ENCODE data around the gene FBXO31. TPM values are rescaled to one million over a fixed set of nuclear protein-coding genes. Genes with fewer than 3 reads are reported as not detected.

The FBXO31 gene
- total and polyA plus RNA-seq, 2 of the 13 experiments (the other 11 are each of a cell fraction or from before 2014, with no cell fraction given), result 92.4 to 101 TPM

GRCh38 chr16:87382023-87382785 is 1.4 kb downstream of the FBXO31 start (continued):
- 0 out of 2 replicates have a peak, but pooled peaks have one; percentile 25 for TF ChIP-seq ZNF589 (CRISPR knock-in tag; conservative IDR thresholded peaks at IDR 0.05)
- peak; percentile 90 for TF ChIP-seq TEAD3 (CRISPR knock-in tag; optimal IDR thresholded peaks at IDR 0.05; ENCODE audit: borderline replicate concordance)
- 0 out of 2 replicates have a peak, but pooled peaks have one; percentile 79 for TF ChIP-seq SNAPC5 (CRISPR knock-in tag; IDR thresholded peaks at IDR 0.05; ENCODE audit: borderline replicate concordance)
- TF ChIP-seq TEAD2 (CRISPR knock-in tag; IDR thresholded peaks at IDR 0.05), result no peak
- TF ChIP-seq ZNF264 (CRISPR knock-in tag; IDR thresholded peaks at IDR 0.05), result peak; percentile 85
- peak; percentile 5; the same call in 1 of the 2 replicates for TF ChIP-seq ZKSCAN1 (IDR thresholded peaks at IDR 0.05; ENCODE audit: low read length)
- no peak for TF ChIP-seq ZNF136 (CRISPR knock-in tag; IDR thresholded peaks at IDR 0.05; ENCODE audit: low read depth)
- peak; percentile 44; the same call in 1 of the 2 replicates for TF ChIP-seq GATAD1 (CRISPR knock-in tag; IDR thresholded peaks at IDR 0.05)
- no peak; the same call in 1 of the 2 replicates for TF ChIP-seq ZIK1 (CRISPR knock-in tag; IDR thresholded peaks at IDR 0.05; ENCODE audit: borderline replicate concordance, low read depth)
- no peak for TF ChIP-seq ZNF737 (CRISPR knock-in tag; IDR thresholded peaks at IDR 0.05; ENCODE audit: borderline replicate concordance)
- TF ChIP-seq ZNF446 (CRISPR knock-in tag; IDR thresholded peaks at IDR 0.05), result no peak
- peak; percentile 83 for TF ChIP-seq SNAPC4 (CRISPR knock-in tag; IDR thresholded peaks at IDR 0.05)
- TF ChIP-seq SMAD9 (CRISPR knock-in tag; IDR thresholded peaks at IDR 0.05), result no peak
- TF ChIP-seq ZNF513 (CRISPR knock-in tag; conservative IDR thresholded peaks at IDR 0.05), result no peak
- peak; percentile 96 for TF ChIP-seq MED1 (CRISPR knock-in tag; IDR thresholded peaks at IDR 0.05)
- TF ChIP-seq PTBP1 (IDR thresholded peaks at IDR 0.05; ENCODE audit: low read depth, low read length, poor library complexity, severe bottlenecking), result no peak
- TF ChIP-seq ZBTB3 (CRISPR knock-in tag; IDR thresholded peaks at IDR 0.05; ENCODE audit: borderline replicate concordance, low read depth), result peak; percentile 90; the same call in 1 of the 2 replicates
- peak; percentile 14 for TF ChIP-seq HNRNPK (IDR thresholded peaks at IDR 0.05; ENCODE audit: low read depth, low read length, poor library complexity, severe bottlenecking)
- TF ChIP-seq HOXA3 (CRISPR knock-in tag; IDR thresholded peaks at IDR 0.05), result peak; percentile 74; the same call in 1 of the 2 replicates
- TF ChIP-seq PATZ1 (CRISPR knock-in tag; IDR thresholded peaks at IDR 0.05), result peak; percentile 100
- no peak for TF ChIP-seq POLR2AphosphoS2 (IDR thresholded peaks at IDR 0.05; ENCODE audit: low read depth, low read length)

Data from HepG2 (cell line).